GOT3 (cell line): ENCODE results near the gene GRK2.
"Not testable (repeated sequence)": the region's sequence is repeated elsewhere in the genome, so short reads cannot be mapped to it uniquely, and the experiment has no call there.

Experiments
- DNase-seq: peaks from one replicate; lab custom pipeline; 2025; ENCODE audit warnings: mixed read lengths; lab: John Stamatoyannopoulos, UW

Gene GRK2

DNA sequence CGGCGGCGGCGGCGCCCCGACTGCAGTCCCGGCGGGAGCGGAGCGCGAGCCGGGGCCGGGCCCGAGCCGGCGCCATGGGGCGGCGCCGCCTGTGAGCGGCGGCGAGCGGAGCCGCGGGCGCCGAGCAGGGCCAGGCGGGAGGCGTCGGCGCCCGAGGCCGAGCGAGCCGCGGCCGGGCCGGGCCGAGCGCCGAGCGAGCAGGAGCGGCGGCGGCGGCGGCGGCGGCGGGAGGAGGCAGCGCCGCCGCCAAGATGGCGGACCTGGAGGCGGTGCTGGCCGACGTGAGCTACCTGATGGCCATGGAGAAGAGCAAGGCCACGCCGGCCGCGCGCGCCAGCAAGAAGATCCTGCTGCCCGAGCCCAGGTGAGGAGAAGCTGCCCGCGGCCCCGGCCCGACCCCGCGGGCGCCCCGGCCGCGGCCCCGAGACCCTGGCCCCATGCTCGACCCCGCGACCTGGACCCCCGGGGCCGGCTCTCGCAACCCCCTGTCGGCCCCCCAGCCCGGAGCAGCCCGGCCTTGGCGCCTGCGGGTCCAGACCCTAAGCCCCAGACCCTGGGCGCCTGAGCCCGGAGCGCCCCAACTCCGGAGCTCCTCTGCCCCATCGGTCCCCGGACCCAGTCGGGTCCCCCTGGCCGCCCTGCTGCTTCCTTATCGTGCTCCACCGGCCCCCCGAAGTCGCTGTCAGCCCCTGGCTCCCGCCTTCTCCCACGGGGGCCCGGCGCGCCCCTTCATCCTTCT is at the start of gene GRK2:
TSS of gene GRK2 (plus strand) at position 25 of the 739 bp plus-strand sequence. CDS start at position 252, 227 bp downstream.
- no peak for DNase-seq

DNA sequence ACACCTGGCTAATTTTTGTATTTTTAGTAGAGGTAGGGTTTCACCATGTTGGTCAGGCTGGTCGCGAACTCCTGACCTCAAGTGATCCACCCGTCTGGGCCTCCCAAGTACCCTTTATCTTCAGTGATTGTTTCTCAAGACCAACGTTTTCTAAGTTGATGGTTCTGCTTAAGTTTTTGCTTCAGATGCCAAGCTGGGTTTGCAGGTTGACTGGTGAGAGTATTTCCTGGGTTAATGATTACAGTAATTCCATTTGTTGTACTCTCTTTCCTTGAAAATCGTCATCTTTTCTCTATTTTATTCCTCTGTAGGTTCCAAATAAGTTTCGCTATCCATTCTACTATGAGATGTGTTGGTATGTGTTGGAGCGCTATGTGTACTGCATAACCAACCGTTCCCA is 38.5 kb upstream of the GRK2 start:
- DNase-seq: no peak

DNA sequence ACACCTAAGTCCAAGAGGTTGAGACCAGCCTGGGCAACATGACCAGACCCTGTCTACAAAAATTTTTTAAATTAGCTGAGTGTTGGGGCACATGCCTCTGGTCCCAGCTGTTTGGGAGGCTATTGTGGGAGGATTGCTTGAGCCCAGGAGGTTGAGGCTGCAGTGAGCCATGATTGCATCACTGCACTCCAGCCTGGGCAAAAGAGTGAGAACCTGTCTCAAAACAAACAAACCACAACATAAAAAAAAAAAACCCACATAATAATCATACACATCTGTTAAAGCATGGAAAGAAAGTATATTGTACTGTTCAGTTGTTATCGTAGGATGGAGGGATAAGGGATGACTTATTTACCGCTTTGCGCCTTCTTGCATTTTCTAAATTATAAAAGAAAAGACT is 35.9 kb upstream of the GRK2 start:
- no peak for DNase-seq

DNA sequence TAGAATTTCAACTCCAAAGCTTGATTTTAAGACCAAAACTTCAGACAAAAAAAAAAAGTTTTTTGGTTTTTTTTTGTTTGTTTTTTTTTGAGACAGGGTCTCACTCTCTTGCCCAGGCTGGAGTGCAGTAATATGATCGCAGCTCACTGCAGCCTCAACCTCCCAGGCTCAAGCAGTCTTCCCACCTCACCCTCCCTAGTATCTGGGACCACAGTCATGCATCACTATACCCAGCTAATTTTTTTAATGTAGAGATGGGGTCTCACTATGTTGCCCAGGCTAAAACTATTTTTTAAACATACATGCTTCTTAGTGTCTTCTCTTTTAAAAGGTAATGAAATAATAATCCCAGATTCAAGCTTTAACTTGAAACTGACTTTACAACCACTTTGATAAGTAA is 35.4 kb upstream of the GRK2 start:
- DNase-seq: no peak

DNA sequence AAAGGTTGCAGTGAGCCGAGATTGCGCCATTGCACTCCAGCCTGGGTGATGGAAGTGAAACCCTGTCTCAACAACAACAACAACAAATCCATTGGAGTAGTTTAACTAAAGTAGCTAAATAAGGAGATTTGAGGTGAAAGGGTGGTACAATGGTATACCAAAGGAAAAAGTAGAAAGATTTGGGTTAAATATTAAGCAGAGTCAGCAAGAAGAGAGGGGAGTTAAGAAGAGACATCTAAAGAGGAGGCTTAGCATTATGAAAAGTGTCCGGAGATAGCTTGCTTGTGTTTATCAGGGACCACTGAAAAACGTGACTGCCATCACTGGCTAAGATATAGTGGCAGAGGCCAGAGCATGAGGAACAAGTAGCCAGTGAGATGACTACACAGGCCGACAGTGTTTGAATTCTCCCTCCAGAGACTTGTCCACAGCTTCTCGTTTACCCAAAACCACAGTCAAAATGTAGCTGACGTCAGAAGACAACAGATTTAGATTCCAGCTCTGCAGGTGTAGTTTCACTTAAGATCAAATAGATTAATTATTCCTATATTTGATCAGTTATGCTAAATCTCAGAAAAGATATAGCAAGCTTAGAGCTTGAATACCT is 32.6 kb upstream of the GRK2 start:
- DNase-seq: no peak

DNA sequence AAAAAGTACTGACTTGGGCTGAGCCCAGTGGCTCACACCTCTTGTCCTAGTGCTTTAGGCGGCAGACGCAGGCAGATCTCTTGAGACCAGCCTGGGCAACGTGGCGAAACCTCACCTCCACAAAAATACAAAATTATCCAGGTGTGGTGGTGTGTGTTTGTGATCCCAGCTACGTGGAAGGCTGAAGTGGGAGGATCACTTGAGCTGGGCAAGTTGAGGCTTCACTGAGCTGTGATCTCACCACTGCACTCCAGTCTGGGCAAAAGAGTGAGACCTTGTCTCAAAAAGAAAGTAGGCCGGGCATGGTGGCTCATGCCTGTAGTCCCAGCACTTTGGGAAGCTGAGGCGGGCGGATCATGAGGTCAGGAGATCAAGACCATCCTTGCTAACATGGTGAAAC is 31.7 kb upstream of the GRK2 start:
- not testable (repeated sequence) for DNase-seq

DNA sequence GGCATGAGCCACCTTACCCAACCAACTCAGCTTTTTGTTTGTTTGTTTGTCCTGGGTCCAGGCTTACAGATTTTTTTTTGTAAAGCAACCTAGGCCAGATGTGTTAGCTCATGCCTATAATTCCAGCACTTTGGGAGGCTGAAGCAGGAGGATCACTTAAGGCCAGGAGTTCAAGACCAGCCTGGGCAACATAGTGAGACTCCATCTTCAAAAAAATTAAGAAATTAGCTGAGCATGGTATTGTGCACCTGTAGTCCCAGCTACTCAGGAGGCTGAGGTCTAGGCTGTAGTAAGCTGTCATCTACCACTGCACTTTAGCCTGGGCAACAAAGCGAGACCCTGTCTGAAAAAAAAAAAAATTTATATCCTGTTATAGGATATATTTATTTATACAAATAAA is 28.7 kb upstream of the GRK2 start:
- DNase-seq: no peak

DNA sequence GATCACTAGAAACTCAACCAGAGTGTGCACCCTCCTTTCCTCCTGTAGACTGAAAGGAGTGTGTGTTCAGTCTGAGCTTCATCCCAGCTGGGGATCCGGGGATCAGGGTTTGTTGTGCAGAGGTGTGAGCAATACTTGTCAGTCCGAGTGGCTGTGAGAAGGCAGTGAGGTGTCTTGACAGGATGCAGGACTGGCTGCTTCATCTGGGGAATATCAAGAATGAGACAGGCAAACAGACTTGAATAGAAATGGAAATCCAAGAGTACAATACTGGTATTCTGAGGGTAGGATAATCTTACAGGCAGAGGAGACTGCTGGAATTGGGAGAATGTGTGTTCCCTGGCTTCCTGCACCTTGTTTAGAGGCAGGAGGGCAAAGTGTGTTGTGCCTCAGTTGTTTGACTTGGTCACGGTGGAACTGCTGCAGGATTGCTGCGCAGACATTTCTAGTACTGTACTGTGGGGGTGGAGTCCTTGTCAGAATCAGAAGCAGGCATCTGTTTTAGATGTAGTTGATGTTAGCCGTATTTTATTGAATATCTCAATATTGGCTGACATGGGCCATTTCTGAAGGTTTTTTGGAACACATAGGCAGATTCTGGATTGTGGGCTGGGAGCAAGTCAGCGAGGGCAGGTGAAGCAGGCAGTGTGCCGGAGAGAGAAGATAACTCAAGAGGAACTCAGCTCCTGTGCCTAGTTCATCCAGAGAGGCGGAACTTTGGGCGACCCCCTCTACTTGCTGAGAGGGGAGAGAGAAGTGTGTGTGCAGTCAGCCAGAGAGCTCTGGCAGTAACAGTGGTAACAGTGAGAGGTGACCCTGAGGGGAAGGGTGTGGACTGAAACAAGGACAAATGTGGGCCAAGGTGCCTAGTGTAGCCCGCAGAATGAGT is 27.1 kb upstream of the GRK2 start:
- no peak for DNase-seq

DNA sequence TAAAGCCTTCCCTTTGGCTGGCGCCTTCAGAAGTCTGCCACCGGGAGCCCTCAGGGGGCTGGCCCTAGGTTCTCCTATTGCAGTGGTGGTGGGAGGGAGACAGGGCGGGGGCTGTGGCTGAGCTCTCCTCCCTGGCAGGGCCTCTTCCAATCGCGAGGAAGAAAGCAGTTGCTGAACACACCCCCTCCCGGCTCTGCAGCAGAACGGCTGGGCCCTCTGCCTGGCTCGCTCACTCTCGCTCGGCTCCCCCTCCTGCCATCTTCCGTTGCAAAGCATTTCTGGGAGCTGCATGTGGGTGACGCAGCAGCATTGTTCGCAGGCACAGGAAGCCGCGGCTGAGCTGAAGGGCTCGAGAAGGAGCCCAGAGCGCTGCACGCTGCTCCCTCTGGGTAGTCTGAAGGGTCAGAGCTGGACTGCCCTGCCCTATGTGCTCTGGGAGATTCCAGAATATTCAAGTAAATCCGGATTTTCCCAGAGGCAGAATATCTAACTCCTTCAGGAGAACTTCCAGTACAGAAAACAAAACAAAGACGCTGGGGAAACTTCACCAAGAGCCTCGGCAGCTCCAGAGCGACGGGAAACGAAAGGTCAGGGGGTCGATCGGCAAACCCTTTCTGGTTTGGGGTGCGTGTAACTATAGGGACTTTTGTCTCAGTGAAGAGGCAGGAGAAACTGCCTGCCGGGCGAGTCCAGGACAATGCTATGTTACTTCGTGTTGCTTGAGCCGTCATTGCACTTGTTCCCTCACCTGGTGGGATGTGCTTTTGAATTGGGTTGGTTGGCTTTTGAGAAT is 26.3 kb upstream of the GRK2 start:
- peak; percentile 87 for DNase-seq

DNA sequence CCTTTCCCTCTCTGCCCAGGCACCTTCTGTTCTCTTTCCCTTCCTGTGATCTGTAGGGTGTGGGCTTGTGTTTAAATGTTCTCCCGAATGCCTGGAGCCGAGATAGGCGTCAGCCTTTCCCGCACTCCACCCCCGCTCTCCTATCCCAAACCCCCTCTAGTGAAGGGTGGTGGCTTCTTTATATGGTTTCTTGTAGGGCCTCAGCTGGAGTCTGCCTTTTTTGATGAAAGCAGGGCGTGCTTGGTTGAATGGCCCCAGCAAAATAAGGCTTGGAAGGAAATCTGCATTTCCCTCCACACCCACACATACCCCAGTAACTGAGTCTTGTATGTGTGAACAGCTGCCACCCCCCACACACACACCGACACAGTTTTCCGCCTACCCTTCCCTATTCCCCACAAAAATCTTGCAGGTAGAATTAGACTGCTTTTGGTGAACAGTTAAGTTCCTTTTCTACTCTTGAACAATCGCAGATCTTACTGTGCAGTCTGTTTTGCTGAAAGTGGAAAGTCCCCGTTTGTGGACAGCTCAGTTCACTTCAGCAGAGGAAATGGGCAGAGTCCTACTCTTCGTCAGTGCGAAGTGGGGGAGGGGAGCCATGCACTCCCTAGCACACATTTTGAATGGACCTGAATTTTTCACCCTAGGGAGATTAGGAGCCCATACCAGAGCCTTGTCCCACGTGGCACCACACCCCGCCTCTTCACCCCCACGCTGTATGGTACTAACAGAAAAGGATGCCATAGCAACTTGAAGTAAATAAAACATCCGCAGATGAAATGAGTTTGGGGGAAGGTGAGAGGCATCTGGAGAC is 25.5 kb upstream of the GRK2 start:
- peak; percentile 23 for DNase-seq

DNA sequence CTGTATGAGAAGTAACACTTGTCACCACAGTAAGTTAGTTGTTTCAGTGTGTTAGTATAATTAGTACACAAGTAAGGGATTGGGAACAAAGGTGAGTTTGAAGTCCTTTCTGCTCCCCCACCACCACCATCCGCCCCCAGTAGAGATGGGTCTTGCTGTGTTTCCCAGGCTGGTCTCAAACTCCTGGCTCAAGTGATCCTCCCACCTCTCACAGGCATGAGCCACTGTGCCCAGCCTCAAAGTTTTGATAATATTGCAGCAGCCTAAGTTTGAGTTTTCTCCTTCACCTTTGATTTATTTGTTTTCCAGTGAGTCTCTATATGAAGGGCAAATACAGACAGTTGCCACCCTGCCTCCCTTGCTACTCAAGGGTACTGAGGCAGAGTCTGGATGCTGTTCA is 23.7 kb upstream of the GRK2 start:
- DNase-seq: no peak

DNA sequence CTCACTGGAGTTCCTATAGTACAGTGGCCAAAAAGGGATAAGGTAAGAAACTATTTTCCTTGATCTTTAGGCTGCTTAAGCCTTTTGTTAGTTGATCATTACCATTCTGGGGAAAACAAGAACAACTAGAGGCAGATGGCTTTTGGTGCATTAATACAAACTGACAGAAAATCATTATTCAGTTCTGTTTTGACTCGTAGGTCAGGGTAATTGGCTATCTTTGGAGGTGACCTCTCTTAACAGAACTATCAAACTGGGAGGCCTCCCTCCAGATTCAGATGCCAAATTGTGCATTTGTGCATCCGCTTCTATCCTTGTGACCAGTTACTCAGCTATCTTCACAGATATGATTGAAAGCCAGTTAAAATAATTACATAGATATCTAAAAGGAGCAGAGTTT is 23.2 kb upstream of the GRK2 start:
- no peak for DNase-seq

DNA sequence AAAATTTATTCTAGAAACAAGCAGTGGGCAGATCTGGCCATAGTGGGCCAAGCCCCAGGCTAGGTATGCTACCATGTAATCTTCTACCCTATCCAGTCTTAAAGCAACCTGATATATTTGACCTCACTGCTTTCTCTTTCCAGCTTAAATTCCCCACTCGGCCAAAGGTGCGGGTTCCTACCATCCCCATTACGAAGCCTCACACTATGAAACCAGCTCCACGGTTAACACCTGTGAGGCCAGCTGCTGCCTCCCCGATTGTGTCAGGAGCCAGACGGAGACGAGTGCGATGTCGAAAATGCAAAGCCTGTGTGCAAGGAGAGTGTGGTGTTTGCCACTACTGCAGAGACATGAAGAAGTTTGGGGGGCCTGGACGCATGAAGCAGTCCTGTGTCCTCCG is 21.2 kb upstream of the GRK2 start:
- no peak for DNase-seq

DNA sequence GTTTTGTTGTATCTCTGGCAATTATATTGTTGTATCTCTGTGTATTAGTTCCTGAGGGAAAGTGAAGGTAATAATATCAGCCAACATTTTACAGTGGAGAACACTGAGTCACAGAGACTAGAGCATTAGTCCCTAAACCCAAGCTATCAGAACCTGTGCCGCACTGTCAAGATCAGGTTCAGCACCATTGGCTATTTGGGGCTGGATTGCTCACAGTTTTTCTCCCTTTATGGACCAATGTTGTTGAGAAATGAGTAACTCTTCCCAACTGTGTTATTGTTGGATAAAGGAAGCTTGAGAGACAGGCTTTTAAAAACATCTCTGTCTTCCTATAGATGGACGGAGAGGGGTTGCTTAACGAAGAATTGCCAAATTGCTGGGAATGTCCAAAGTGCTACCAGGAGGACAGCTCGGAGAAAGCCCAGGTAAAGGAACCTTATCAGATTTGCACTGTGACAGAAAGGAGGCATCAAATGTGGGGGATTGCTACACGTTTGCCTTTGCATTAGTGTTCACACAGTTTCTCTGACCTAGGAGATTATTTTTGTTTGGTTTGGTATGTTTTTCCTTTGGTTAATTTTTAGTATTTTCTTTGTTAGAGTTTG is 18.2 kb upstream of the GRK2 start:
- no peak for DNase-seq

DNA sequence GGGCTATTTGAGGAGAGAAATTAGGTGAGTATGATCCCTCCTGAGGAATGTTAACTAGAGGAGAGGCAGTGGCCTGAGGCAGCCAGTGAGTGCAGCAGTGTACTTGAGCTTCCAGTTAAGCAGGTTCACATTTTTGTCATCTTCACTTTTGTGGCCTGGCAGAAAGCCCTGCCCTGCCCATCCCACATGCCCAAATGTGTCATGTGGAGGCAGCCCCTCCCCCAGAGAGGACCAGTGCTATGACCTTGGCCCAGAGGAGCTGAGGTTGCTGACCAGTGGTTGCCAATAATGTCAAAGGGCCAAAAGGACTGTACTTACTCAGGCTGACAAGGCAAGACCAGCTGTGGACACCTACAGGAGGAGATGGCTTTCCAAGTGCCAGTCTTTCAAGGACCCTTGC is 17.6 kb upstream of the GRK2 start:
- peak; percentile 15 for DNase-seq

DNA sequence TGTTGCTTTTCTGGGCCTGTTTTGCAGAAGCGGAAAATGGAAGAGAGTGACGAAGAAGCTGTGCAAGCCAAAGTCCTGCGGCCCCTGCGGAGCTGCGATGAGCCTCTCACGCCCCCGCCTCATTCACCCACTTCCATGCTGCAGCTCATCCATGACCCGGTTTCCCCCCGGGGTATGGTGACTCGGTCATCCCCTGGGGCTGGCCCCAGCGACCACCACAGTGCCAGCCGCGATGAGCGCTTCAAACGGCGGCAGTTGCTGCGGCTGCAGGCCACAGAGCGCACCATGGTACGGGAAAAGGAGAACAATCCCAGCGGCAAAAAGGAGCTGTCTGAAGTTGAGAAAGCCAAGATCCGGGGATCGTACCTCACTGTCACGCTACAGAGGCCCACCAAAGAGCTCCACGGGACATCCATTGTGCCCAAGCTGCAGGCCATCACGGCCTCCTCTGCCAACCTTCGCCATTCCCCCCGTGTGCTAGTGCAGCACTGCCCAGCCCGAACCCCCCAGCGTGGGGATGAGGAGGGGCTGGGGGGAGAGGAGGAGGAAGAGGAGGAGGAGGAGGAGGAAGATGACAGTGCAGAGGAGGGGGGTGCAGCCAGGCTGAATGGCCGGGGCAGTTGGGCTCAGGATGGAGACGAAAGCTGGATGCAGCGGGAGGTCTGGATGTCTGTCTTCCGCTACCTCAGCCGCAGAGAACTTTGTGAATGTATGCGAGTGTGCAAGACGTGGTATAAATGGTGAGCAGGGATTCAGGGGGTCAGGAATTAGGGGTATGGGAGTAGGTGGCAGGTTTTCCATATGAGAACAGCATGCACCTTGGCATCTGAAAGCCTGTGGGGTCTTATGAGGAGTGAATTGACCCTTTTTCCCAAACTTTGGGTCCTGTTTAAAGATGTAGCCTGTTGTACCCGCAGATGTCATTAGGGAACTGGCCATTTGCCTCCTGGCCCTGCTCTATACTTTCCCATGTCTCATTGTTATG is 15.9 kb upstream of the GRK2 start:
- no peak for DNase-seq

DNA sequence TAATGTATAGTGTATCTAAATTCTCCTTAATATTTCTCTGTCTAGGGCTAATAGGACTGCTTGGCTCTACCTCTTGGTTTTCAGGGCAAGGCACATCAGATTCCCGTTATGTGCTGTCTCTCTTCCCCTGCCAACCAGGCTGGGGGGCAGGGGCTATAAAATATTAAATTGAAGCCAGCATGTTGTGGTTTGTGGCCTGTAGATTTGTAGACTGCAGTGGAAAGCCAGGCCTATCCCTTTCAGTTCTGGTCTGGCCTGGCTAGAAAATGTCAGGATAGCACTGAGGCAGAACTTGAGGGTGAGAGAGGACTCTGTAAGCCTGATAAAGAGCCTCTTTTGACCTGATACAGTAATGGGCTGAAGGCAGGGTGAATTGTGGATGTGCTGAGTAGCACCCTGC is 14.4 kb upstream of the GRK2 start:
- no peak for DNase-seq

DNA sequence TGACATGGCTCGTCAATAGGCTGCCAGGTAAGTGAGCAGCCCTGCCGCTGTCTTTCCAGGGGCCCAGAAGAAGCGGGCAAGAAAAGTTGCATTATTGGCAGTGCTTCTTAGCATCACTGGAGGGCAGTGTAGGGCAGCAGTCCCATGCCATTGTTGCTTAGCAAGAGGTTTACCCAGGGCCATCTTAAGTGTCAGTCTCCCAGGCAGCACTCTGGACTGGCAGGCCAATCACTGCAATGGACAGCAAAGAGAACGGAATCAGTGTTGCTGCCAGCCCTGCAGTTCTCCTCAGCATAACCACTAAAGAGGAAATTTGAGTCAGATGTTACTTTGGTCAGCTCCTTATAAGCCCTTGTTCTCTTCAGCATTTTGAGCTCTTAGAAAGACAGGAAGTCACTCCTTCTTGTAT is 13.4 kb upstream of the GRK2 start:
- DNase-seq: no peak

DNA sequence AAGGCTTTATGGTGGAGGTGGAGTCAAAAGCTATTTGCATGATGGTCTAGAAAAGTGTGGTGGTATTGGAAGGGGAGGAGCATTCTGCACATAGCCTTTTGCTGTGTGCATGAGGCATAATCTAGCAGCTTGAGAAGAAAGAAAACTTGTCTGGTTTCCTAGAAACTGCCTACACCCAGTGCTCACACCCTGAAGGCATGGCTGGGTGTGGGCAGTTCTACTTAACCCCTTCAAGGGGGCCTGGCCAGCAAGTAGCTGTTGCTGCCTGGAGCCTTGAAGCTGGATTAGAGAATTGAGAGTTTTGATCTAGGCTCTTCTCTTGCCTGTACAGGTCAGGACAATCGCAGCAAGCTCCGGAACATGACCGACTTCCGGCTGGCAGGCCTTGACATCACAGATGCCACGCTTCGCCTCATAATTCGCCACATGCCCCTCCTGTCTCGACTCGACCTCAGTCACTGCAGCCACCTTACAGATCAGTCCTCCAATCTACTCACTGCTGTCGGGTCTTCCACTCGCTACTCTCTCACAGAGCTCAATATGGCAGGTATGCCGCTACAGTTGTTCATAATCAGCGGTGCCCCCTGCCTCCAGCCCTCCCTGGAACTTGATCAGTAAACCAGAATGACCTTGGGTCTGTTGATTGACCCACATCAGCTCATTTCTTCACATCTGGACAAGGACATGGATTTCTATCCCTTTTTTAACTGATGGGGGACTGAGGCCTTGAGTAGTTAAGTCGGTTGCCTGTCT is 12.2 kb upstream of the GRK2 start:
- no peak for DNase-seq
